Keratinocyte (primary cell): Measurements from ENCODE around the gene OR2A25. TPM values are rescaled to one million over a fixed set of nuclear protein-coding genes. Genes with fewer than 3 reads are reported as not detected.

Experiments
- DNase-seq: peaks from one replicate; pipeline ENCODE4 v3.0.0-alpha.2; 2011; ENCODE audit warnings: low read depth, missing footprints, low spot score
- FAIRE-seq: peaks from 2 replicates; lab custom pipeline; 2011; peaks lifted over from hg19 to GRCh38; lab: Jason Lieb, UNC
- H2AFZ ChIP-seq: 2 replicates; pipeline ENCODE4 v1.6.0; 2012; ENCODE audit warnings: low read length, control low read depth, inconsistent platforms; ENCODE audit not compliant: control insufficient read depth
- H3K27ac ChIP-seq: 2 replicates; pipeline ENCODE4 v1.5.1; 2011; ENCODE audit warnings: low read length; ENCODE audit not compliant: control insufficient read depth, insufficient read depth
- H3K27me3 ChIP-seq: 3 replicates; pipeline ENCODE4 v1.6.0; 2011; ENCODE audit warnings: low read length; ENCODE audit not compliant: control insufficient read depth, insufficient read depth; ENCODE audit errors: extremely low read depth
- H3K36me3 ChIP-seq, 2 experiments: 2 replicates in 1 of 2; 3 replicates in 1 of 2; pipeline ENCODE4 v1.5.1; 2011; ENCODE audit warnings: low read length in 2 of 2, mild to moderate bottlenecking in 1 of 2; ENCODE audit not compliant: control insufficient read depth in 2 of 2, insufficient read depth in 2 of 2; ENCODE audit errors: extremely low read depth in 1 of 2
- H3K4me1 ChIP-seq: 3 replicates; pipeline ENCODE4 v1.5.1; 2011; ENCODE audit warnings: low read length; ENCODE audit not compliant: control insufficient read depth, insufficient read depth; ENCODE audit errors: extremely low read depth
- H3K4me2 ChIP-seq: 3 replicates; pipeline ENCODE4 v1.6.0; 2011; ENCODE audit warnings: low read depth, low read length; ENCODE audit not compliant: control insufficient read depth, insufficient read depth; ENCODE audit errors: extremely low read depth
- H3K4me3 ChIP-seq, 3 experiments: fragments of 200-600 bp in 1 of 3; sonication (generic) in 1 of 3; 2 replicates in 2 of 3; 3 replicates in 1 of 3; pipeline ENCODE4 v1.5.1; 2011 to 2016; ENCODE audit warnings: low read length in 3 of 3, mild to moderate bottlenecking in 3 of 3, control low read depth in 2 of 3, inconsistent platforms in 1 of 3, low read depth in 1 of 3, mixed read lengths in 1 of 3, mixed run types in 1 of 3, moderate library complexity in 1 of 3; ENCODE audit not compliant: control insufficient read depth in 2 of 3, insufficient read depth in 2 of 3; ENCODE audit errors: extremely low read depth in 1 of 3
- H3K79me2 ChIP-seq: 2 replicates; pipeline ENCODE4 v1.6.0; 2012; ENCODE audit warnings: low read length; ENCODE audit not compliant: control insufficient read depth, insufficient read depth
- H3K9ac ChIP-seq: 3 replicates; pipeline ENCODE4 v1.6.0; 2011; ENCODE audit warnings: low read length; ENCODE audit not compliant: control insufficient read depth, insufficient read depth; ENCODE audit errors: extremely low read depth
- H3K9me1 ChIP-seq: 3 replicates; pipeline ENCODE4 v1.6.0; 2011; ENCODE audit warnings: low read length; ENCODE audit not compliant: control insufficient read depth, insufficient read depth; ENCODE audit errors: extremely low read depth
- H3K9me3 ChIP-seq: 2 replicates; pipeline ENCODE4 v1.5.1; 2012; ENCODE audit warnings: low read depth, low read length; ENCODE audit not compliant: control insufficient read depth
- H4K20me1 ChIP-seq: 3 replicates; pipeline ENCODE4 v1.6.0; 2011; ENCODE audit warnings: low read length; ENCODE audit not compliant: control insufficient read depth, insufficient read depth; ENCODE audit errors: extremely low read depth
- CTCF ChIP-seq, 3 experiments: IDR thresholded peaks in 1 of 3; conservative IDR thresholded peaks in 1 of 3; optimal IDR thresholded peaks in 1 of 3; 2 replicates in 2 of 3; 3 replicates in 1 of 3; pipeline versions ENCODE3 to v1.5.1; 2011; ENCODE audit warnings: low read length in 3 of 3, mild to moderate bottlenecking in 3 of 3, moderate library complexity in 2 of 3, control low read depth in 1 of 3, inconsistent platforms in 1 of 3; ENCODE audit not compliant: insufficient read depth in 2 of 3; ENCODE audit errors: extremely low read depth in 1 of 3
- EZH2 ChIP-seq: IDR thresholded peaks from one replicate; pipeline ENCODE4 v1.6.1; 2012; ENCODE audit warnings: inconsistent platforms, mild to moderate bottlenecking, low read length, moderate library complexity
- dilution Hi-C: fragments of 300-500 bp; cut with MboI; formaldehyde crosslinking; loops from one replicate; pipeline ENCODE4 v1.7.0; 2020; ENCODE audit warnings: low sequenced_read_pairs; ENCODE audit not compliant: extremely low pct_ligation_motif_present
- polyA plus RNA-seq, 5 experiments: library from polyadenylated mRNA; depleted of rRNA in 3 of 5; stranded (reverse) in 3 of 5; stranded (forward) in 1 of 5; unstranded in 1 of 5; fragments of >200 nt; gene quantifications; 1 replicate in 1 of 5; 2 replicates in 3 of 5; 3 replicates in 1 of 5; pipeline versions ENCODE4 v1.2.1 to v1.2.3, GENCODE V29; 2011 to 2012; ENCODE audit warnings: missing spikeins in 2 of 5, low read depth in 1 of 5, low replicate concordance in 1 of 5

Gene OR2A25
- polyA plus RNA-seq, 1 donor (not counting 4 experiments of a cell fraction or from before 2014, with no cell fraction given), result not detected

GRCh38 chr7:144109283-144109682 is 39.7 kb downstream of the OR2A25 start, which contains the start of gene OR2A2:
OR2A2 (plus strand) TSS chr7:144109583; CDS start chr7:144109583, 0 bp downstream.
- Histone ChIP-seq H2AFZ (no peak within 1 kb of the TSS), H3K9me3 (no peaks in the 10 kb centered on the region), H3K4me1 (no peaks in the 10 kb centered on the region), H4K20me1 (no peaks in the 10 kb centered on the region), H3K27ac (no peak within 1 kb of the TSS), H3K4me3 (no peak within 1 kb of the TSS), H3K9ac (no peak within 1 kb of the TSS), H3K9me1 (no peaks in the 10 kb centered on the region), H3K4me2 (no peak within 1 kb of the TSS), H3K27me3 (no peaks in the 10 kb centered on the region), H3K79me2 (no peaks in the 10 kb centered on the region), H3K36me3 (no peaks in the 10 kb centered on the region)
- TF ChIP-seq EZH2 (no peak), CTCF (optimal IDR thresholded peaks at IDR 0.05 in 1 of 3, IDR thresholded peaks at IDR 0.05 in 1 of 3, conservative IDR thresholded peaks at IDR 0.05 in 1 of 3; ENCODE audit: extremely low read depth in 1 of 3, insufficient read depth in 2 of 3, low read length in 3 of 3) (no peak)
- dilution Hi-C loops, result no loop called here
- no peak for DNase-seq
- FAIRE-seq, result no peak

GRCh38 chr7:144110272-144110671 is 40.7 kb downstream of the OR2A25 start:
- Histone ChIP-seq H2AFZ (no peak overlapping the region), H3K4me2 (no peak overlapping the region), H3K4me1 (no peaks in the 10 kb centered on the region), H3K4me3 (no peak overlapping the region), H3K27ac (no peak overlapping the region), H3K27me3 (no peaks in the 10 kb centered on the region), H3K79me2 (no peaks in the 10 kb centered on the region), H3K36me3 (no peaks in the 10 kb centered on the region), H4K20me1 (no peaks in the 10 kb centered on the region), H3K9me3 (no peaks in the 10 kb centered on the region), H3K9me1 (no peaks in the 10 kb centered on the region), H3K9ac (no peak overlapping the region)
- no peak for TF ChIP-seq CTCF (optimal IDR thresholded peaks at IDR 0.05 in 1 of 3, IDR thresholded peaks at IDR 0.05 in 1 of 3, conservative IDR thresholded peaks at IDR 0.05 in 1 of 3; ENCODE audit: extremely low read depth in 1 of 3, insufficient read depth in 2 of 3, low read length in 3 of 3)
- no peak for TF ChIP-seq EZH2
- dilution Hi-C loops, result no loop called here
- DNase-seq, result no peak
- FAIRE-seq, result no peak
